ENCODE measurements around the gene PRDM16.

DNA sequence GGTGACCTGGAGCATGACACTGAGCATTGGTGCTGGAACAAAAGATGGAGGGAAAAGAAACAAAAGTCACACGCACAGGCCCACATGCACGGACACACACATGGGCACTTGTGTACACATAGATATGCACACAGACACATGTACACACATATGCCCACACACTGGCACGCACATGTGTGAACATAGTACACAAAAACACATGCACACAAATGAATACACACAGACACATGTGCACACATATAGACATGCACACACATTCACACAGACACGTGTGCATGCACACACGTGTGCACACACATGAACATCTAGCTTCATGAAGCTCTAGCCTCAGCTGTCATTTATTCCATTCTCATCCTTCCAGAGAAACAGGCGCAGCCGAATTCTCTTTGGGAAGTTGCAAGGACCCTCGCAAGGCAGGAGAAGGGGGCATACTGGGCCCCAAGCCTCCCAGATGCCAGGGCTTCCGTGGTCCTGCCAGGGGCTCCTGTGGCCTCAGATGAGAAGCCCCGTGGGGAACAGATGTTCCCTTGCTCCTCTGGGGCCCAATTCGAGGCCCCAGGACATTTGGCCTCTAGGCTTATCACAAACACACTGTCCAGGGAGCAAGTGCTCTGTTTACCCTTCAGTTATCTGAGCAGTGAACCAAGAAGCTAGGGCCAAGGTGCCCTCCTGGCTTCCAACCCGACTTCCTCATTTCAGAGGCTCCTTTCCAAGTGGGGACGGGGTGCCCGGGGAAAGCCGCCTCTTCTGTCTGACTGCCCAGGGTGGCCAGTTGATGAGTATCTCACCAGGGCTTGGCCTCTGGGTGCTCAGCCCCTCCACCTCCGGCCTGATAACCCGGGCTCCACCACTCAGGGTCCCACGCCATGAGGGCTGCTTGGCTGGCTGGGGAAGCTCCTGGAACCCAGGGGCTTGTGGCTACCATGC is 269.1 kb downstream of the PRDM16 start:
- TF ChIP-seq, protein P1, sequence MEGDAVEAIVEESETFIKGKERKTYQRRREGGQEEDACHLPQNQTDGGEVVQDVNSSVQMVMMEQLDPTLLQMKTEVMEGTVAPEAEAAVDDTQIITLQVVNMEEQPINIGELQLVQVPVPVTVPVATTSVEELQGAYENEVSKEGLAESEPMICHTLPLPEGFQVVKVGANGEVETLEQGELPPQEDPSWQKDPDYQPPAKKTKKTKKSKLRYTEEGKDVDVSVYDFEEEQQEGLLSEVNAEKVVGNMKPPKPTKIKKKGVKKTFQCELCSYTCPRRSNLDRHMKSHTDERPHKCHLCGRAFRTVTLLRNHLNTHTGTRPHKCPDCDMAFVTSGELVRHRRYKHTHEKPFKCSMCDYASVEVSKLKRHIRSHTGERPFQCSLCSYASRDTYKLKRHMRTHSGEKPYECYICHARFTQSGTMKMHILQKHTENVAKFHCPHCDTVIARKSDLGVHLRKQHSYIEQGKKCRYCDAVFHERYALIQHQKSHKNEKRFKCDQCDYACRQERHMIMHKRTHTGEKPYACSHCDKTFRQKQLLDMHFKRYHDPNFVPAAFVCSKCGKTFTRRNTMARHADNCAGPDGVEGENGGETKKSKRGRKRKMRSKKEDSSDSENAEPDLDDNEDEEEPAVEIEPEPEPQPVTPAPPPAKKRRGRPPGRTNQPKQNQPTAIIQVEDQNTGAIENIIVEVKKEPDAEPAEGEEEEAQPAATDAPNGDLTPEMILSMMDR (CRISPR knock-in tag; IDR thresholded peaks at IDR 0.05) = no peak
- TF ChIP-seq CC2D1A (CRISPR knock-in tag; IDR thresholded peaks at IDR 0.05) = no peak
- no peak for TF ChIP-seq CREB1 (IDR thresholded peaks at IDR 0.05)
- no peak for TF ChIP-seq CREB1 (CRISPR knock-in tag; IDR thresholded peaks at IDR 0.05)
- no peak for TF ChIP-seq MYC (CRISPR knock-in tag; IDR thresholded peaks at IDR 0.05; ENCODE audit: borderline replicate concordance)
- TF ChIP-seq ZNF788 (CRISPR knock-in tag; IDR thresholded peaks at IDR 0.05; ENCODE audit: borderline replicate concordance) = no peak
- TF ChIP-seq ZNF607 (CRISPR knock-in tag; IDR thresholded peaks at IDR 0.05; ENCODE audit: borderline replicate concordance) = no peak
- TF ChIP-seq, protein P2, sequence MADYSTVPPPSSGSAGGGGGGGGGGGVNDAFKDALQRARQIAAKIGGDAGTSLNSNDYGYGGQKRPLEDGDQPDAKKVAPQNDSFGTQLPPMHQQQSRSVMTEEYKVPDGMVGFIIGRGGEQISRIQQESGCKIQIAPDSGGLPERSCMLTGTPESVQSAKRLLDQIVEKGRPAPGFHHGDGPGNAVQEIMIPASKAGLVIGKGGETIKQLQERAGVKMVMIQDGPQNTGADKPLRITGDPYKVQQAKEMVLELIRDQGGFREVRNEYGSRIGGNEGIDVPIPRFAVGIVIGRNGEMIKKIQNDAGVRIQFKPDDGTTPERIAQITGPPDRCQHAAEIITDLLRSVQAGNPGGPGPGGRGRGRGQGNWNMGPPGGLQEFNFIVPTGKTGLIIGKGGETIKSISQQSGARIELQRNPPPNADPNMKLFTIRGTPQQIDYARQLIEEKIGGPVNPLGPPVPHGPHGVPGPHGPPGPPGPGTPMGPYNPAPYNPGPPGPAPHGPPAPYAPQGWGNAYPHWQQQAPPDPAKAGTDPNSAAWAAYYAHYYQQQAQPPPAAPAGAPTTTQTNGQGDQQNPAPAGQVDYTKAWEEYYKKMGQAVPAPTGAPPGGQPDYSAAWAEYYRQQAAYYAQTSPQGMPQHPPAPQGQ (CRISPR knock-in tag; IDR thresholded peaks at IDR 0.05; ENCODE audit: borderline replicate concordance) = no peak
- no peak for TF ChIP-seq NFE2L1 (CRISPR knock-in tag; IDR thresholded peaks at IDR 0.05; ENCODE audit: borderline replicate concordance)
- no peak for TF ChIP-seq PHF8 (CRISPR knock-in tag; IDR thresholded peaks at IDR 0.05)
- TF ChIP-seq, protein P3, sequence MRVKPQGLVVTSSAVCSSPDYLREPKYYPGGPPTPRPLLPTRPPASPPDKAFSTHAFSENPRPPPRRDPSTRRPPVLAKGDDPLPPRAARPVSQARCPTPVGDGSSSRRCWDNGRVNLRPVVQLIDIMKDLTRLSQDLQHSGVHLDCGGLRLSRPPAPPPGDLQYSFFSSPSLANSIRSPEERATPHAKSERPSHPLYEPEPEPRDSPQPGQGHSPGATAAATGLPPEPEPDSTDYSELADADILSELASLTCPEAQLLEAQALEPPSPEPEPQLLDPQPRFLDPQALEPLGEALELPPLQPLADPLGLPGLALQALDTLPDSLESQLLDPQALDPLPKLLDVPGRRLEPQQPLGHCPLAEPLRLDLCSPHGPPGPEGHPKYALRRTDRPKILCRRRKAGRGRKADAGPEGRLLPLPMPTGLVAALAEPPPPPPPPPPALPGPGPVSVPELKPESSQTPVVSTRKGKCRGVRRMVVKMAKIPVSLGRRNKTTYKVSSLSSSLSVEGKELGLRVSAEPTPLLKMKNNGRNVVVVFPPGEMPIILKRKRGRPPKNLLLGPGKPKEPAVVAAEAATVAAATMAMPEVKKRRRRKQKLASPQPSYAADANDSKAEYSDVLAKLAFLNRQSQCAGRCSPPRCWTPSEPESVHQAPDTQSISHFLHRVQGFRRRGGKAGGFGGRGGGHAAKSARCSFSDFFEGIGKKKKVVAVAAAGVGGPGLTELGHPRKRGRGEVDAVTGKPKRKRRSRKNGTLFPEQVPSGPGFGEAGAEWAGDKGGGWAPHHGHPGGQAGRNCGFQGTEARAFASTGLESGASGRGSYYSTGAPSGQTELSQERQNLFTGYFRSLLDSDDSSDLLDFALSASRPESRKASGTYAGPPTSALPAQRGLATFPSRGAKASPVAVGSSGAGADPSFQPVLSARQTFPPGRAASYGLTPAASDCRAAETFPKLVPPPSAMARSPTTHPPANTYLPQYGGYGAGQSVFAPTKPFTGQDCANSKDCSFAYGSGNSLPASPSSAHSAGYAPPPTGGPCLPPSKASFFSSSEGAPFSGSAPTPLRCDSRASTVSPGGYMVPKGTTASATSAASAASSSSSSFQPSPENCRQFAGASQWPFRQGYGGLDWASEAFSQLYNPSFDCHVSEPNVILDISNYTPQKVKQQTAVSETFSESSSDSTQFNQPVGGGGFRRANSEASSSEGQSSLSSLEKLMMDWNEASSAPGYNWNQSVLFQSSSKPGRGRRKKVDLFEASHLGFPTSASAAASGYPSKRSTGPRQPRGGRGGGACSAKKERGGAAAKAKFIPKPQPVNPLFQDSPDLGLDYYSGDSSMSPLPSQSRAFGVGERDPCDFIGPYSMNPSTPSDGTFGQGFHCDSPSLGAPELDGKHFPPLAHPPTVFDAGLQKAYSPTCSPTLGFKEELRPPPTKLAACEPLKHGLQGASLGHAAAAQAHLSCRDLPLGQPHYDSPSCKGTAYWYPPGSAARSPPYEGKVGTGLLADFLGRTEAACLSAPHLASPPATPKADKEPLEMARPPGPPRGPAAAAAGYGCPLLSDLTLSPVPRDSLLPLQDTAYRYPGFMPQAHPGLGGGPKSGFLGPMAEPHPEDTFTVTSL (CRISPR knock-in tag; IDR thresholded peaks at IDR 0.05; ENCODE audit: borderline replicate concordance) = no peak
- no peak for TF ChIP-seq ZNF674 (CRISPR knock-in tag; IDR thresholded peaks at IDR 0.05; ENCODE audit: low read depth)
- no peak for TF ChIP-seq NFYB (CRISPR knock-in tag; IDR thresholded peaks at IDR 0.05)
- no peak for TF ChIP-seq ZNF883 (CRISPR knock-in tag; IDR thresholded peaks at IDR 0.05; ENCODE audit: not compliant biosample characterization)
- no peak for TF ChIP-seq ZNF468 (CRISPR knock-in tag; IDR thresholded peaks at IDR 0.05)
